ENCODE results near the gene GADD45G.

GADD45G gene

GRCh38 chr9:89654025-89654662 lies 49.3 kb downstream of the GADD45G start:
- no peak for DNase-seq (ENCODE audit: low read depth in 2 of 2)

- DNase-seq (ENCODE audit: low read depth in 2 of 2), result no peak
Observed at GRCh38 chr9:89655056-89655989, 50.5 kb downstream of the GADD45G start.
